HG03135 (cell line): ENCODE measurements around the gene STRA6.
"Not testable (repeated sequence)": the region's sequence is repeated elsewhere in the genome, so short reads cannot be mapped to it uniquely, and the experiment has no call there.

Experiments
- ATAC-seq: cut with Tn5 transposase; IDR thresholded peaks from one replicate; pipeline ENCODE4 v1.9.1; 2021; ENCODE audit warnings: mild to moderate bottlenecking, moderate library complexity; ENCODE audit not compliant: unreplicated experiment

The STRA6 gene

GRCh38 chr15:74167891-74168331 lies 34.7 kb downstream of the STRA6 start:
- ATAC-seq = no peak

- ATAC-seq = no peak
Measured at GRCh38 chr15:74165461-74165860, 37.1 kb downstream of the STRA6 start.

GRCh38 chr15:74162195-74162536 lies 40.4 kb downstream of the STRA6 start:
- ATAC-seq = not testable (repeated sequence)

- not testable (repeated sequence) for ATAC-seq
Measured at GRCh38 chr15:74160390-74160789, 42.2 kb downstream of the STRA6 start.

- no peak for ATAC-seq
Measured at GRCh38 chr15:74159773-74160172, 42.8 kb downstream of the STRA6 start.

GRCh38 chr15:74158855-74159650 lies 43.5 kb downstream of the STRA6 start:
- ATAC-seq = no peak

DNA sequence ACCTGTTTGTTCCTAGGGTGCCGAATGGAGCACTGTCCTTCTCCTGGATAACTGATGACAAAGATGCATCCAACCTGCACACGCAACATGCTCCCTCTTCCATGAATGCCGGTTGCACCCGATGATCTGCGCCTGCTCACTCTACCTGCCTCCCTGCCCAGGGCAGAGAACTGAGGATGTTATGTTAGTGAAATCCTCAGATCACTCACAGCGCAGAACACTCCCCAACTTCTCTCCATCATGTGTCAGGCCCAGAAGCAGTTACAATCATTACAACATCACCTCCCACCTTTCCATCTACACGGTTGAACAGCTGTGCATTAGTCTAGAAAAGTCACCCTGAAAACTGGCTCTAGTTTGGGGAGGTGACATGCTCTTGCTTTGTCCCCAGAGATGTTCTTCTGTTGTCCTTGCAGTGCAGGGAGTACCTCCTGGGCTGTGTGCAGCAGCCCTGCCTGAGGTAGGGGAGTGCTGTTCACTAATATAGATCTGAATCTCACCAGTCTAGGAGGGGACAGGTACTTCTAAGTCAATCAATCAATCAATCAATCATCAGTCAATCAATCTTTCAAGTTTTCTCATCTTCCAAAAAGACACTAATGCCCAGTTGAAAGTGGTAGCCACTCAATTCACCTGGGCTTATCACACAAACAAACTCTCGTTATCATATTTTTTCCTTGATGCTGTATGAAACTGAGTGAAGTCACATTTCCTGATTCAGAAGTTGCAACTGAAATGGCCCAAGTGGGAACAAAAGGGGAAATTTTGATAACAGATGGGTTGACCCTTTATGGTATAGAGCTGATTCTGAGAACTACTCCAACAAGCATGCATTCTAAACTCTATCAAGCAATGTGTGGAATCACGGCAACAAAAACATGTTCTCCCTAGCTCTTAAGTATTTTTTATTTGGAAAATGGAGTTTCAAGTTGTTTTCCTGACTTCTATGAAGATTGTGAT lies 44.4 kb downstream of the STRA6 start:
- ATAC-seq = no peak

DNA sequence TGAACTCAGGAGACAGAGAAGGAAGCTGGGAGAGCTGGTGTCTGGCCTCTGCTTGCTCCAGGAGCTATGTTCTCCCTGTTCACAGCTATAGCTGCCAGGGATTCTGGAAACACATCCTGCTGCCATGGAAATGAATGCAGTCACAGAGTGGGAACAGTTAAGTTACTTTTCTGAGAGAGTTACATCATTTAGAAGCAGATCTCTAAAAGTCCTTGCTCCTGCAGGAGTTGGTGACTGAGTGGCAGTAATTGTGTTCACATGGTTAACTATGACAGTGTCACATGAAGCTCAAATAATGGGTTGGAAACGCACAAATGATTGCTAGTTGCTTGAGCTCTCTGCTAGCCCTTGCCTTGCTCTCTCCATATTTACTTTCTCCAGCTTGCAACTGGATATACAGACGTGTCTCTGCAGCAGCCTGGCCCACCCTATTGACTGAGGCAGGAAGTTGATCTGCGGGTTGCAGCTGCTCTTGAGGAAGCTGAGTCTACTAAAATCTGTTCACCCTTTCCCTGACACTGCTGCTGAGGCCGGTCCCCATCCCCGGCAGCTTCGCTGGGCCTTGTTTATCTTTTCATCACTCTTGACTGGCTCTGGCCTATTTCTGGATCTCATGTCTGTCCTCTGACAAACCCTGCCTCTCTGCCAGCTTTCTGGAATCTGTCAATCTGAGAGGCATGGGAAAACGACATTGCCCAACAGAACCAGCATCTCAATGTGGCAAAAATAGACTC lies 45.7 kb downstream of the STRA6 start:
- no peak for ATAC-seq

GRCh38 chr15:74155766-74156417 lies 46.7 kb downstream of the STRA6 start:
- ATAC-seq = no peak

GRCh38 chr15:74147051-74147450 lies 55.5 kb downstream of the STRA6 start:
- ATAC-seq = no peak

GRCh38 chr15:74146277-74146800 lies 56.2 kb downstream of the STRA6 start:
- no peak for ATAC-seq

- ATAC-seq = no peak
Measured at GRCh38 chr15:74144153-74144775, 58.3 kb downstream of the STRA6 start.

DNA sequence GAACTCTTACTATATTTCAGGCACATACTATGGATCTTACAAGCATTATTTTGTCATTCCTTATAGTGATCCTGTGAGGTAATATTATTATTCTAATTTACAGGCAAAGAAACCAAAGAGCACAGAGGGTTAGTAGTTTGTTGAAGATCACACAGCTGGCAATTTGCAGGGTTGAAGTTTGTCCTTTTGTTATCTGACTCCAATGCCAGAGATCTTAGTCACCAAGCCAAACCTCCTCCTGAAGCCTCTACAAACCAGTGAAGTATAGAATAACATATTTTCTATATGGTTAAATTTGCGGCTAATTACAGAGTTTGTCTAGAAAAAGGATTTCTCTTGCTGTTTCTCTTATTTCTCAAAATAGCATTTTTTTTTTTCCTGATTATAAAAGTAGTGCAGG lies 61.0 kb downstream of the STRA6 start:
- no peak for ATAC-seq

DNA sequence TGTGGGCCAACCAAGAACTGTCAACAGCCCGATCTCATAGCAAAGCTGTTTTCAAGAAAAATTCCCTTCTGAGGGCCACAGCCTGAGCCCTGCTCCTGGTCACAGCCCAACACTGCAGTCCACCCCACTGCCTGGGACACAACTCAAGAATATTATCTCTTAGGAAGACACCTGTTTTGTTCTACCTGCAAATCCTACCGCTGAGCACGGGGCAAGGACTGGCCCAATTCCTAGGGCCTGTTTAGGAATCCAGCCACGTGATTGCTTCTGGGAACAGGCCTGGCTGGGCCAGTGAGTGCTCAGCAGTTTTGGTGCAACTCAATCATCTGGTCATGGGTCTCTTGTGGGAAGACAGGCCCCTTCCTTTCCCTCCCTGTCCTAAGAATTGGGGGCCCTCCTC lies 63.9 kb downstream of the STRA6 start:
- no peak for ATAC-seq

- ATAC-seq = no peak
Measured at GRCh38 chr15:74137537-74137894, 65.1 kb downstream of the STRA6 start.

- no peak for ATAC-seq
Measured at GRCh38 chr15:74136814-74137536, 65.6 kb downstream of the STRA6 start.

DNA sequence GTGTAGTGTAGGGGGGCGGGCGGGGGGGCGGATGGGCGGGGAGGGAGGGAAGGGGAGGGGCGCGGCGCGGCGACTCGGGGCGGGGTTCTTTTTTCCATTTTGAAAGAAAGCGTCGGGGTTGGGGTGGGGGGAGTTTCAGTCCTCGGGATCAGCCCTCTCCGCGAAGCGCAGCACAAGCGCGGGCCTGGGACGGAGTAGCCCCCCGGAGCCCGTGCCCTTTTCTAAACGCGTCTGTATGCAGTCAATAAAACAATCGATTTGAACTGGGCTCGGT lies 66.1 kb downstream of the STRA6 start:
- no peak for ATAC-seq

- ATAC-seq = no peak
Measured at GRCh38 chr15:74135041-74135565, 67.5 kb downstream of the STRA6 start.

DNA sequence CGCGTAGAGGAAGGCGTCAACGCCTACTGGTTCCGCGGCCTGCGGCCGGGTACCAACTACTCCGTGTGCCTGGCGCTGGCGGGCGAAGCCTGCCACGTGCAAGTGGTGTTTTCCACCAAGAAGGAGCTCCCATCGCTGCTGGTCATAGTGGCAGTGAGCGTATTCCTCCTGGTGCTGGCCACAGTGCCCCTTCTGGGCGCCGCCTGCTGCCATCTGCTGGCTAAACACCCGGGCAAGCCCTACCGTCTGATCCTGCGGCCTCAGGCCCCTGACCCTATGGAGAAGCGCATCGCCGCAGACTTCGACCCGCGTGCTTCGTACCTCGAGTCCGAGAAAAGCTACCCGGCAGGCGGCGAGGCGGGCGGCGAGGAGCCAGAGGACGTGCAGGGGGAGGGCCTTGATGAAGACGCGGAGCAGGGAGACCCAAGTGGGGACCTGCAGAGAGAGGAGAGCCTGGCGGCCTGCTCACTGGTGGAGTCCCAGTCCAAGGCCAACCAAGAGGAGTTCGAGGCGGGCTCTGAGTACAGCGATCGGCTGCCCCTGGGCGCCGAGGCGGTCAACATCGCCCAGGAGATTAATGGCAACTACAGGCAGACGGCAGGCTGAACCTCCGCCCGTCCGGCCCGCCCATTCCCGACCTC lies 68.1 kb downstream of the STRA6 start:
- no peak for ATAC-seq
